Measurements from ENCODE around the gene TMEM167A. TPM values are rescaled to one million over a fixed set of nuclear protein-coding genes. Genes with fewer than 3 reads are reported as not detected.

The TMEM167A gene
- total RNA-seq, 1 experiment from 2014 or later, result 108 TPM

DNA sequence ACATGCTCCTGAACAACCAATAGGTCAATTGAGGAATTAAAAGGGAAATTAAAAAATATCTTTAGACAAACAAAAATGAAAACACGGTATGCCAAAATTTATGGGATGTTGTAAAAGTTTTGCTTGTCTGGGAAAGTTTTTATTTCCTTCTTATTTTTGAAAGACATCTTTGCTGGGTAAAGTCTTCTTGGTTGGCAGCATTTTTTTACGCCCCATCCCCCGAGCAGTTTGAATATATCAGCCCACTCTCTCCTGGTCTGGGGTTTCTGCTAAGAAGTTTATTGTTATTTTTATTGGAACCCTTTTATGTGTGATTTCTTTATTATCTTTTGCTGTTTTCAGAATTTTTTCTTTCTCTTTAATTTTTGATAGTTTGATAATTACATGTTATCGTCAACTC lies 16.5 kb upstream of the TMEM167A start:
- Histone ChIP-seq H3K4me2 (ENCODE audit: low read length) (no peak overlapping the region), H3K9me3 (ENCODE audit: control insufficient read depth in 1 of 2, insufficient read depth in 1 of 2, low read depth in 1 of 2, low read length in 2 of 2) (peaks cover 0 to 7% of the 10 kb centered on the region in 2 experiments; a peak in 1 of 4 replicates), H3K79me2 (ENCODE audit: insufficient read depth, low read length) (peaks cover 66% of the 10 kb centered on the region), H3K27ac (ENCODE audit: low read depth, low read length) (no peak overlapping the region), H3K4me1 (ENCODE audit: control insufficient read depth in 1 of 2, insufficient read depth in 2 of 2, low read length in 2 of 2) (peaks cover 31 to 42% of the 10 kb centered on the region in 2 experiments), H3K9ac (ENCODE audit: low read length) (no peak overlapping the region), H2AFZ (ENCODE audit: low read depth, low read length, poor library complexity, severe bottlenecking) (no peak overlapping the region), H3K36me3 (ENCODE audit: control insufficient read depth in 1 of 2, insufficient read depth in 2 of 2, low read length in 2 of 2) (peaks cover 0 to 4% of the 10 kb centered on the region in 2 experiments; a peak in 1 of 4 replicates), H3K9me2 (ENCODE audit: insufficient read depth) (no peaks in the 10 kb centered on the region), H3K4me3 (replicated peaks in 1 of 2; ENCODE audit: low read depth in 1 of 2, low read length in 2 of 2) (no peak overlapping the region), H4K20me1 (ENCODE audit: insufficient read depth) (no peaks in the 10 kb centered on the region), H3K27me3 (ENCODE audit: insufficient read depth, low read length) (no peaks in the 10 kb centered on the region)
- intact Hi-C loops (cut with micrococcal nuclease), result no loop called here
- CTCF ChIA-PET, result no interaction called here
- POLR2A ChIA-PET, result no interaction called here
- DNase-seq (ENCODE audit: low read depth, low spot score), result no peak
- no peak for ATAC-seq
- RAD21 ChIA-PET (ENCODE audit: low non-redundant PET in 1 of 2, low total read pairs in 2 of 2, uncharacterized antibody in 2 of 2, unreplicated experiment in 2 of 2), result no interaction called here
- no peak for TF ChIP-seq SRF (IDR thresholded peaks at IDR 0.05; ENCODE audit: low read depth)
- no peak for TF ChIP-seq JUND (IDR thresholded peaks at IDR 0.05)
- TF ChIP-seq, protein P1, sequence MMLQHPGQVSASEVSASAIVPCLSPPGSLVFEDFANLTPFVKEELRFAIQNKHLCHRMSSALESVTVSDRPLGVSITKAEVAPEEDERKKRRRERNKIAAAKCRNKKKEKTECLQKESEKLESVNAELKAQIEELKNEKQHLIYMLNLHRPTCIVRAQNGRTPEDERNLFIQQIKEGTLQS (IDR thresholded peaks at IDR 0.05), result no peak
- no peak for TF ChIP-seq POLR2A (IDR thresholded peaks at IDR 0.05; ENCODE audit: borderline replicate concordance, extremely low read depth, insufficient read depth, insufficient read length)
- TF ChIP-seq EGR1 (IDR thresholded peaks at IDR 0.05; ENCODE audit: low read depth), result no peak
- no peak for TF ChIP-seq SP1 (IDR thresholded peaks at IDR 0.05; ENCODE audit: low read depth)
- TF ChIP-seq SIN3A (IDR thresholded peaks at IDR 0.05; ENCODE audit: low read depth), result no peak
- TF ChIP-seq ZNF274 (IDR thresholded peaks at IDR 0.05; ENCODE audit: low read depth, low read length), result no peak
- TF ChIP-seq ZFX (IDR thresholded peaks at IDR 0.05), result no peak
- no peak for TF ChIP-seq POLR2AphosphoS5 (IDR thresholded peaks at IDR 0.05; ENCODE audit: low read depth, low read length)
- no peak for TF ChIP-seq CBX3 (IDR thresholded peaks at IDR 0.05; ENCODE audit: low read depth)
- no TSS peak for BruUV-seq (replicated peaks)

DNA sequence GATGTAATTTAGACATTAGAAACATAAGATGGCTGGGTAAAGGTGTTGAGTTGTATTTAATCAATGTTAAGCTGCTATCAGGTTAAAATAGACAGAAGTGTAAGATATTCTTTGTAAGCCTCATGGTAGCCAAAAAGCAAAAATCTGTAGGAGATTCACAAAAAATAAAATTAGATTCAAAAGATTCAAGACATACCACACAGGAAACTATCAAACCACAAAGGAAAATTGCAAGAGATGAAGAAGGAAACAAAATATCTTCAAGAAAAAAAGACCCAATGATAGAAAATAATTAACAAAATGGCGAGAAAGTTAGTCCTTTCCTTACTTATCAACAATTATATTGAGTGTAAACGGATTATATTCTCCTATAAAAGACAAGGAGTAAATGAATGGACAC lies 15.4 kb upstream of the TMEM167A start:
- no peak overlapping the region for H3K27ac ChIP-seq (ENCODE audit: low read depth, low read length)
- no peak for TF ChIP-seq RAD21 (IDR thresholded peaks at IDR 0.05; ENCODE audit: low read depth)
- TF ChIP-seq, protein P2, sequence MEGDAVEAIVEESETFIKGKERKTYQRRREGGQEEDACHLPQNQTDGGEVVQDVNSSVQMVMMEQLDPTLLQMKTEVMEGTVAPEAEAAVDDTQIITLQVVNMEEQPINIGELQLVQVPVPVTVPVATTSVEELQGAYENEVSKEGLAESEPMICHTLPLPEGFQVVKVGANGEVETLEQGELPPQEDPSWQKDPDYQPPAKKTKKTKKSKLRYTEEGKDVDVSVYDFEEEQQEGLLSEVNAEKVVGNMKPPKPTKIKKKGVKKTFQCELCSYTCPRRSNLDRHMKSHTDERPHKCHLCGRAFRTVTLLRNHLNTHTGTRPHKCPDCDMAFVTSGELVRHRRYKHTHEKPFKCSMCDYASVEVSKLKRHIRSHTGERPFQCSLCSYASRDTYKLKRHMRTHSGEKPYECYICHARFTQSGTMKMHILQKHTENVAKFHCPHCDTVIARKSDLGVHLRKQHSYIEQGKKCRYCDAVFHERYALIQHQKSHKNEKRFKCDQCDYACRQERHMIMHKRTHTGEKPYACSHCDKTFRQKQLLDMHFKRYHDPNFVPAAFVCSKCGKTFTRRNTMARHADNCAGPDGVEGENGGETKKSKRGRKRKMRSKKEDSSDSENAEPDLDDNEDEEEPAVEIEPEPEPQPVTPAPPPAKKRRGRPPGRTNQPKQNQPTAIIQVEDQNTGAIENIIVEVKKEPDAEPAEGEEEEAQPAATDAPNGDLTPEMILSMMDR (IDR thresholded peaks at IDR 0.05 in 2 of 3, conservative IDR thresholded peaks at IDR 0.05 in 1 of 3; ENCODE audit: borderline replicate concordance in 1 of 3, insufficient read depth in 1 of 3, low read depth in 2 of 3, low read length in 2 of 3), result no peak
- peaks cover 0 to 7% of the 10 kb centered on the region in 2 experiments; a peak in 1 of 4 replicates for H3K9me3 ChIP-seq (ENCODE audit: control insufficient read depth in 1 of 2, insufficient read depth in 1 of 2, low read depth in 1 of 2, low read length in 2 of 2)
- H3K9ac ChIP-seq (ENCODE audit: low read length), result no peak overlapping the region
- H2AFZ ChIP-seq (ENCODE audit: low read depth, low read length, poor library complexity, severe bottlenecking), result no peak overlapping the region
- H3K79me2 ChIP-seq (ENCODE audit: insufficient read depth, low read length), result peaks cover 65% of the 10 kb centered on the region
- ChIA-PET RAD21 (ENCODE audit: low non-redundant PET in 1 of 2, low total read pairs in 2 of 2, uncharacterized antibody in 2 of 2, unreplicated experiment in 2 of 2) (no interaction called here), POLR2A (no interaction called here), CTCF (no interaction called here)
- H3K27me3 ChIP-seq (ENCODE audit: insufficient read depth, low read length), result no peaks in the 10 kb centered on the region
- DNase-seq (ENCODE audit: low read depth, low spot score), result no peak
- intact Hi-C loops (cut with micrococcal nuclease), result no loop called here
- H4K20me1 ChIP-seq (ENCODE audit: insufficient read depth), result no peaks in the 10 kb centered on the region
- BruUV-seq (replicated peaks), result no TSS peak
- no peak for ATAC-seq
- no peak overlapping the region for H3K4me2 ChIP-seq (ENCODE audit: low read length)
- H3K4me1 ChIP-seq (ENCODE audit: control insufficient read depth in 1 of 2, insufficient read depth in 2 of 2, low read length in 2 of 2), result peaks cover 22 to 31% of the 10 kb centered on the region in 2 experiments
- no peaks in the 10 kb centered on the region for H3K9me2 ChIP-seq (ENCODE audit: insufficient read depth)
- no peak overlapping the region for H3K4me3 ChIP-seq (replicated peaks in 1 of 2; ENCODE audit: low read depth in 1 of 2, low read length in 2 of 2)
- peaks cover 0 to 4% of the 10 kb centered on the region in 2 experiments; a peak in 1 of 4 replicates for H3K36me3 ChIP-seq (ENCODE audit: control insufficient read depth in 1 of 2, insufficient read depth in 2 of 2, low read length in 2 of 2)
